ENCODE measurements around the gene ZBTB2.
"Not testable (repeated sequence)": the region's sequence is repeated elsewhere in the genome, so short reads cannot be mapped to it uniquely, and the experiment has no call there.

The ZBTB2 gene

DNA sequence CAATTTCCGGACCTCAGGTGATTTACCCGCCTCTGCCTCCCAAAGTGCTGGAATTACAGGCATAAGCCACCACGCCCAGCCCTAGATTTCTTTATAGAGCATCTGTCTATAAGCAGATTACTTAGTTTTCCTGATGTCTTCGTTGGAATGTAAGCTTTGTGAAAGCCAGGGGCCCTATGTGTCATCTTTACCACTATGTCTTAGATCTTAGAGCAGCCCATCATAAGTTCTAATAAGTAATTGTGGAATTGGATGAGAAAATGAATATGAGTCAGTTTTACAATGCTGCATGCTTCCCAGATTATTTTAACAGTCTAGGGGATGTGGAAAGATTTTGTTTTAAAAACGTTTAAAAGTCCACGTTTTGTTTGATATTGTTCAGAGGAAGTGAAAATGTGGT is 9.1 kb upstream of the ZBTB2 start:
- DNase-seq, result no peak

DNA sequence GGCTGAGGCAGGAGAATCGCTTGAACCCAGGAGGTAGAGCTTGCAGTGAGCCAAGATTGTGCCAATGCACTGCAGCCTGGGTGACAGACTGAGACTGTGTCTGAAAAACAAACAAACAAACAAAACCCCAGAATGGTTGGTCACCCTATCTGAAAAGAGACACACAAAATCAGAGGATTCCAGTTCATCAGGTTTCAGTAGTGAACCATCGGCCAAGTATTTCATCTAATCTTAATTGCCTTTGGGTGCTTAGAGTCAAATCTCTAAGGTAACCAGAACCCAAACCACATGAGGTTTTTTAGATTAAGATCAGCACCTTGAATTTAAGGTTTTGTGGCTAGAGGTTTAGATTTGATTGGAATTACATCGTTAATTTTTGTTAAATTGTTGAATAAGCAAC is 8.3 kb upstream of the ZBTB2 start:
- no peak for DNase-seq

DNA sequence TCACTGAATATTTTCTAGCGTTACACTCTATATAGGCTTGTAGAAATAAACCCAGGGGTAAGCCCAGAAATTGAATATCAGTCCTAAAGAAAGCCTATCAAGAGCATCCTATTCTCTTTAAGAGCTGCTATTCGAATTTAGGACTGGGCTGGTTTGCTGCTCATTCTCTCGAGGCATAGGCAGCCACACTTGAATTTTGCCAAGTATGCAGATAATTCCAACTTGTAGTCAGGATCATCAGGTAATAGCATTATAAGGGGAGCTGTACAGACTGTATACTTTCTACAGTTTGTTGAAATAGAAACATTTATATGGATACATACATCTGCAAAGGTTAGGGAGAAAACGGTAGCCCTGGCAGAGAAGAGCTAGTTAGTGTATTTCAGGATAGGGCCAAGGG is 2.1 kb upstream of the ZBTB2 start:
- DNase-seq, result no peak

DNA sequence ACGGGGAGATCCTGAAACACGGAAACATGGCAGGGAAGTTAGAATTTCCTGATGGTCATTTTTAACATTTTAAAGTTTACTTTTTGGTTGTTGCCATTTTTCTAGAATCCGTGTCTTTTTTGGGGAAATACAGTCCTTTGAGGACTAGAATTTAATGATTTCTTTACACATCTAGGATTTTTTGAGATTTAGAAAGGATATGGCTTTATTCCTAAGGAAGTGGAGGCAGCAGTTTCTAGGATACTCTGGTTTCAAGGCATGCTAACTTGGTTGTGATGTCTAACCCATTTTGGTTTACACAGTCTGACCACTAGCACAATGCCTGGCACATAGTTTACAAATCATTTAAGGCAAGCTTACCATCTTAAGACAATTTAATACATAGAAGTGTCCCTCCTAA is 1.1 kb upstream of the ZBTB2 start:
- no peak for DNase-seq

DNA sequence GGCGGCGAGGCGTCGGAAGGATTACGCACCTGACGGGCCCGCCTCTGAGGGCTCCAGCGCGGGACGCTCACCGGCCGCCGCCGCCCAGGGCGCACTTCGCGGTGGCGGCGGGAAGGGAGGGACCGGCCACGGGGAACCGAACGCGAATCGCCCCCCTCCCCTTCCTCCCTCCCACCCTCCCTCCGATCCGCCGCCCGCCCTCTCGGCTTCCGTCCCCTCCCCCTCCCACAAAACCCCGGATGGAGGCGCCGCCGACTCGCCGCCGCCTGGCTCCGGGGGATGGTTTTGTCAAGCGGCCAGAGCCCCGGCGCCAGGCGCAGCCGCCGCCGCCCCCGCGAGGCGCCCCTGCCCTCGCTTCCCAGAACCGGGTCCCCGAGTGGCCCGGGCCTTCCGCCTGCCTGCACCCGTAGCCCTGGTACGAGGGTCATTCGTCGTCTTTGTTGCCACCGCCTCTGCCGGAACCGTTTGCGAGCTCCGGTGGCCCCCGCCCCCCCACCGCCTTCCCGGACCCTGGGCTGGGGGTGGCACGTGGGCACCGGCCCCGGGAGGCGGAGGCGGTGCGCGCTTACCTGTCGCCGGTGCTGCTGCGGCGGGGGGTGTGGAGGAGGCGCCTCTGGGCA is 398 bp downstream of the ZBTB2 start:
- peak; percentile 81 for DNase-seq

- DNase-seq, result peak; percentile 98
These were observed 996 bp downstream of the ZBTB2 start for GRCh38 chr6:151390276-151390850.

GRCh38 chr6:151389618-151390275 is 1.6 kb downstream of the ZBTB2 start:
- DNase-seq, result no peak

DNA sequence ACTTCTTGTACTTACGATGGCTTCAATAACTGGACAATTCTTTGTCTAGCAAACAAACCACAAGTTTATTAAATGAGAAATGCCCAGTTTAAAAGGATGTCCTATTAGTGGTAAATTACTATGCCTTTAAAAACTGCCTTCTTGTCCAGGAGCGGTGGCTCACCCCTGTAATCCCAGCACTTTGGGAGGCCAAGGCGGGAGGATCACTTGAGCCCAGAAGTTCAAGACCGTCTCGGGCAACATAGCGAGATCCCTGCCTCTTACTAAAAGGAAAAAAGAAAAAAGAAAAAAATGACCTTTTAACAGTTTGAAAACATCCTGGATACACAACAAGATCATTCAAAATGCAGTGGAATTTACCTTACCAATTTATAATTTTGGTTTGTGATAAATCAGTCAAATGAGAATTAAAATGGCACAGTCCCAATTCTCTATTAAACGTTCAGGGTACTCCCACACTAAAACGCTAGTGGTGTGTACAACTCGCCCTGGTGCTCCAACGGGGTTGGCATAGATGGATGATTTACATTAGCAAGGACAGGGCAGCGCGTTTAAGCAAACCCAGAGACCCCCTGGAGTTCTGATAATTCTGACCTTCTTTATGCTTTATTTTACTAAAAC is 2.3 kb downstream of the ZBTB2 start:
- no peak for DNase-seq

- DNase-seq, result no peak
These were observed 3.1 kb downstream of the ZBTB2 start for GRCh38 chr6:151388236-151388635.

- DNase-seq, result no peak
These were observed 4.0 kb downstream of the ZBTB2 start for GRCh38 chr6:151387175-151387970.

GRCh38 chr6:151385177-151385576 is 6.2 kb downstream of the ZBTB2 start:
- no peak for DNase-seq

GRCh38 chr6:151384151-151384550 is 7.2 kb downstream of the ZBTB2 start:
- no peak for DNase-seq

GRCh38 chr6:151382631-151383030 is 8.7 kb downstream of the ZBTB2 start:
- DNase-seq, result not testable (repeated sequence)

DNA sequence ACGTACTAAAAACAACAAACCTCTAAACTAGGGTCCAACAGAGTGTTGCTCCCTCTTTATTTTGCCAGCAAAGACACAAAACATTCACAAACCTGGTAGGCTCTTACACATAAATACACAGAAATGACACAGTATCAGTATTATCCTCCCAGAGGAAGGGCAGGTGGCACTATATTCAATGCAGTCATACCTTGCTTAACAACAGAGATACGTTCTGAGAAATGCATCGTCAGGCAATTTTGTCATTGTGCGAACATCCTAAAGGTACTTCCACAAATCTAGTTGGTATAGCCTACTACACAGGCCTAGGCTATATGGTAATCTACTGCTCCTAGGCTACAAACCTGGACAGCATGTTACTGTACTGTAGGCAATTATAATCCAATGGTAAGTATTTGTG is 9.6 kb downstream of the ZBTB2 start:
- no peak for DNase-seq

GRCh38 chr6:151380848-151381205 is 10.5 kb downstream of the ZBTB2 start:
- DNase-seq, result no peak

DNA sequence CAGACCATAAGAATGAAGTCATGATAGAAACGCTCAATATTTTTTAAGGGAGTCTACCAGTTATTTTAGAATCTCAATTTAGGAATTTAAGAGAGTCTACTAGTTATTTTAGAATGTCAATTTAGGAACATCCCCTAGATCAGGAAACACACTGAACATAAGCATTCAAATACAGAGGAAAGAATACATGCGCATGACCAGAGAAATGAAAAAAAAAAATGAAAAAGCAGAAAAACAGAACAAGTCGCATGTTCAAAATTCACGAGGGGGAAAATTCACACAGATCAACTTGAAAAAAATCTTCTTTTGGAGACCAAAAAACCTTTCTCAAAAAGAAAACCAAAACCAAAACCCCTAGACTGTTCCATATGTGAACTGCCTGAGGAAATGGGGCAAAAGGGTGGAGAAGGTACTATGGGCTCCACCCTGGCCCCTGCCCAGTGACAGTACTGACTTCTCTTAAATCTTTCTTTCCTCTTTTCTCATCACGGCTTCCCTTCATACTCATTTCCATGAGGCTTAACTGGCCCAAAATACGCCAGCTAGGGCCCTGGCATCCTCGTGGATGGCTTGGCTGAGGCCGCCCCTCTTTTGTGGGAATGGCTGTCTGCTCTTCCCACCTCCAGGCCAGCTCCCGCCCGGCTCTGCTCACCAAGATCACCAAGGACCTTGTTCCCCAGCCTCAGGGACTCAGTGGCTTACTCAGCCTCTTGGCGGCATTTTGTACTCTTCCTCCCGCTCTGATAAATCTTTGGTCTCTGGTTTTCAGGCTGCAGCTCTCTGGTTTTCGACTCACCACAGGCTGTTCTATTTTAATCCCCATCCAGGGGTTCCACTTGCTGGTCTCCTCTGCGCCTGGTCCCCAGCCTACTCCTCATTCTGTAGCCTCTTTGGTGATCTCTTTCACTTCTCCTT is 11.2 kb downstream of the ZBTB2 start:
- no peak for DNase-seq

- DNase-seq, result no peak
These were observed 14.3 kb downstream of the ZBTB2 start for GRCh38 chr6:151377095-151377494.

DNA sequence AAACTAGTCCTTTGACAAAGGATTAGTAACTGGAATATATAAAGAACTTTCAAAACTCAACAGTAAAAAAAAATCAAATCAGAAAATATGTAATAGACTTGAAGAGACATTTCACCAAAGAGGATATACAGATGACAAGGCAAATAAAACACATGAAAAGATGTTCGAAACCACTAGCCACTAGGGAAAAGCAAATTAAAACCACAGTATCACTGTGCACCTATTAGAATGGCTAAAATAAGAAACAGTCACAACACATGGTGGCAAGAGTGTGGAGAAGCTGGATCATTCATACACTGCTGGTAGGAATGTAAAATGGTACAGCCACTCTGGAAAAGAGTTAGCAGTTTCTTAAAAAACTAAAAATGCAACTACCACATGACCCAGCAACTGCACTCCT is 14.9 kb downstream of the ZBTB2 start:
- no peak for DNase-seq

DNA sequence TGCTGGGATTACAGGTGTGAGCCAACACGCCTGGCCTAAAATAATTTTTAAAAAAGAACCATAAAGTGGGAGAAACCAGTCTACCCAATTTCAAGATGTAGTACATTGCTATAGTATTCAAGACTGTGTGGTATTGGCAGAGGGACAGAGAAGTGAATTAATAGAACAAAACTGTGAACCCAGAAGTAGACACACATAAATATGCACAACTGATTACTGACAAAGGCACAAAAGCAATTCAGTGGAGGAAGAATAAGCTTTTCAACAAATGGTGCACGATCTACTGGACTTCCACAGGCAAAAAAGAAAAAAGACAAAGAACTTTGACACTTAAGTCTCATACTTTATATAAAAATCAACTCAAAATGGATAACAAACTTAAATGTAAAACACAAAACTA is 15.5 kb downstream of the ZBTB2 start:
- DNase-seq, result no peak

DNA sequence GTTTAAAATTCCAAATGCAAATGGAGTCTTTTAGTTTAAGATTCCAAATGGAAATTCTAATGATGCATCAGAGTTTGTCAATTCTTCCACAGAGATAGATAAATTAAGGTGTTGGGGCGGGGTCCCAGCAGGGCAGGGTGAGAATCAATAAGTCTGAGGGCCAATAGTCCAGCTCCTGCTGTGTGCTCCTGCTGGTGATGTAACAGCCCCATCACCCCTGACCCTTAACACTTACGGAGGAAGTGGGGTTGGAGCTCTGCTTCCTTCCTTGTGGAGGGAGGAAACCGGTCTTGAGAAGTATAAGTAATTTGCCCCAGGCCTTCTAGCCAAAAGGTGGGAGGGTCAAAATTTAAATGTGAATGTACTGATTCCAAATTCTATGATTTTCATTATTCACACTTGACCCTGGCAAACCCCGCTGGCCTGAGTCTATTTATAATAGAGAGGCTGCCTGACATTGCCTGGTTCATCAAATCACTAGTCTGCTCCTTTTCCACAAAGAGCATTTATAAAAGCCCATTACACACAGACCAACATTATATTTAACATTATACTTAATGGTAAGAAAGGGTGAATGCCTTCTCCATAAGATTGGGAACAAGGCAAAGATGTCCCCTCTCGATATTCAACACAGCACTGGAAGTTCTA is 17.2 kb downstream of the ZBTB2 start:
- DNase-seq, result no peak

DNA sequence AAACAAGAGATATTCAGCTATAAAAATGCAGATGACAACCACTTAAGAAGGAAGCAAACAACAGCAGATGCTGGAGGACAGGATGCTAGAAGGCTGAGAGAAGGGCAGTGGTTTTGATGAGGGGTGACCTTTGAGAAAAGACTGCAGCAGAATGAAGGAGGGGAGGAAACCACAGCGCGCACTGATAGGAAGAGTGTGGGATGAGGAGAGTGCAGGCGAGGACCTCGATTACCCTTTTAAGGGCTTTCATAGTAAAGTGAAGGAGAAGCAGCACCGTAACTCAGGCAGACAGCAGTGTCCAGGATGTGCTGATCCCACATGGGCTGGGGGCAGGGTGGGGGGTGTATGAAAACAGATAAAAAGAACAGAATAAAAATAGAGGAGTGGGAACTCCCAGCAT is 19.2 kb downstream of the ZBTB2 start:
- DNase-seq, result peak; percentile 27

All from activated CD8-positive, alpha-beta memory T cell treated with anti-CD3 and anti-CD28 coated beads, Interleukin-2, amount 50 U/mL, for 4 hours (primary cell).